Ishikawa (cell line): ENCODE results near the gene SKIDA1.
A peak's percentile ranks its signal among the peaks of the same experiment; 100 is the strongest.

Experiments used
- CEBPB ChIP-seq: IDR thresholded peaks from 2 replicates; pipeline ENCODE4 v1.6.1; 2012
- CREB1 ChIP-seq: IDR thresholded peaks from 2 replicates; pipeline ENCODE4 v1.6.1; 2012; ENCODE audit warnings: low read depth
- EGR1 ChIP-seq: IDR thresholded peaks from 2 replicates; pipeline ENCODE4 v1.6.1; 2012
- EP300 ChIP-seq: IDR thresholded peaks from 2 replicates; pipeline ENCODE4 v1.6.1; 2012; ENCODE audit warnings: borderline replicate concordance
- FOXM1 ChIP-seq: IDR thresholded peaks from 2 replicates; pipeline ENCODE4 v1.6.1; 2012; ENCODE audit warnings: low read depth, borderline replicate concordance
- MAX ChIP-seq: IDR thresholded peaks from 2 replicates; pipeline ENCODE4 v1.6.1; 2012
- RAD21 ChIP-seq: IDR thresholded peaks from 2 replicates; pipeline ENCODE4 v1.6.1; 2012; ENCODE audit warnings: low read depth
- REST ChIP-seq: IDR thresholded peaks from 2 replicates; pipeline ENCODE4 v1.6.1; 2012; ENCODE audit warnings: low read depth, mild to moderate bottlenecking
- TAF1 ChIP-seq: IDR thresholded peaks from 2 replicates; pipeline ENCODE4 v1.6.1; 2012; ENCODE audit warnings: low read depth, mild to moderate bottlenecking
- TEAD4 ChIP-seq: IDR thresholded peaks from 2 replicates; pipeline ENCODE4 v1.6.1; 2012
- USF1 ChIP-seq: IDR thresholded peaks from 2 replicates; pipeline ENCODE4 v1.6.1; 2012
- YY1 ChIP-seq: IDR thresholded peaks from 2 replicates; pipeline ENCODE4 v1.6.1; 2012; ENCODE audit warnings: low read depth
- ZBTB7A ChIP-seq: IDR thresholded peaks from 2 replicates; pipeline ENCODE4 v1.6.1; 2012; ENCODE audit warnings: low read depth

GRCh38 chr10:21497177-21497807, 28.2 kb downstream of the SKIDA1 start:
- no peak for TF ChIP-seq CREB1
- no peak for TF ChIP-seq USF1
- TF ChIP-seq RAD21: 0 out of 2 replicates have a peak, but pooled peaks have one; percentile 7
- peak; percentile 37; the same call in 1 of the 2 replicates for TF ChIP-seq EP300
- TF ChIP-seq EGR1: no peak
- peak; percentile 55 for TF ChIP-seq MAX
- TF ChIP-seq CEBPB: no peak
- TF ChIP-seq TAF1: no peak
- no peak for TF ChIP-seq FOXM1
- TF ChIP-seq YY1: peak; percentile 54; the same call in 1 of the 2 replicates
- TF ChIP-seq REST: no peak
- TF ChIP-seq TEAD4: peak; percentile 88
- no peak for TF ChIP-seq ZBTB7A
